GM21723 (cell line): ENCODE measurements around the gene PLXNB3.
"Not testable (repeated sequence)": the region's sequence is repeated elsewhere in the genome, so short reads cannot be mapped to it uniquely, and the experiment has no call there.

Source experiments
- ATAC-seq: cut with Tn5 transposase; IDR thresholded peaks from one replicate; pipeline ENCODE4 v1.9.1; 2021; ENCODE audit warnings: mild to moderate bottlenecking, moderate library complexity; ENCODE audit not compliant: unreplicated experiment

The PLXNB3 gene

DNA sequence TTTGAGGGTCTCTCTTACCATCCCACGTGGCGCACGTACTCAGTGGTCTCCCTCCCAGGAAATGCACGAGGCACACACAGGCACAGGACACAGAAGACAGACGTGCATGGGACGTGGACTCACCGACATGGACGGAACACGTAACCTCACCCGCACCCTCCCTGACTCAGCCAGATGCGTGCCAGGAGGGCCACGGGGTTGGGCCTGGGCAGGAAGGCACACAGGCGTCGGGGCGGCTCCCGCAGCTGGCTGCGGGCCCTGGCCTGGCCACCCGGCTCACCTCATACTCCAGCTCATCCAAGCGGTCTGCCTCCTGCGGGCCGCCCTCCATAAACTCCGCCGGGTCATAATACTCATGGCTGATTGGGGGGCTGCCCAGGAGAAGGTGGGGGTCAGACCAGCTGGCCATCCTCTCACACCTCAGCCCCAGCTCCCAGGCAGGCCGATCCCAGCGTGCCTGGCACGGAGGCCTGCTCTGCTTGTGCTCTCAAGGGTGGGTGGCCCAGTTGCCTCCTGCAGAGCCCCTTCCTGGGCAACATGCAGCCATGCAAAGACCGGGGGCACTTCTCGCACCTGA, 43.0 kb downstream of the PLXNB3 start:
- no peak for ATAC-seq

GRCh38 chrX:153807976-153808375, 43.9 kb downstream of the PLXNB3 start:
- ATAC-seq = no peak

DNA sequence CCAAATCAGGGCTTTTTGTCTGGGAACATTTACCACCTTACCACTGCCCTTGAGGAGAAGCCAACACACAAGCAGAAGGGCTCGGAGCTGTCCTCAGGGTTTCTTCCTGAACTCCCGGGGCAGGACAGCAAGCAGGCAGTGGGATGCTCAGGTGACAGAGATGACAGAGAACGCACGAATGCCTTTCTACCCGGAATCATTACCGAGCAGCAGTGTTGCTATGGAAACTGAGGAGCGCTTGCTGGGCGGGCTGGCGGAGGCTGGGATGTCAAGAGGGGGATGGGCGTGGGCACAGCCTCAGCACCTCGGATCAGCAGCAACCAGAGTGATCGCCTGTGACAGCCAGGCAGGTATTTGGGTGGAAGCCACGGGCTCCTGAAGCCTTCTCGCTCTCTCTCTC, 48.2 kb downstream of the PLXNB3 start:
- ATAC-seq = no peak

GRCh38 chrX:153813161-153813560, 49.1 kb downstream of the PLXNB3 start:
- no peak for ATAC-seq

- no peak for ATAC-seq
These were observed 50.7 kb downstream of the PLXNB3 start for GRCh38 chrX:153814591-153815315.

DNA sequence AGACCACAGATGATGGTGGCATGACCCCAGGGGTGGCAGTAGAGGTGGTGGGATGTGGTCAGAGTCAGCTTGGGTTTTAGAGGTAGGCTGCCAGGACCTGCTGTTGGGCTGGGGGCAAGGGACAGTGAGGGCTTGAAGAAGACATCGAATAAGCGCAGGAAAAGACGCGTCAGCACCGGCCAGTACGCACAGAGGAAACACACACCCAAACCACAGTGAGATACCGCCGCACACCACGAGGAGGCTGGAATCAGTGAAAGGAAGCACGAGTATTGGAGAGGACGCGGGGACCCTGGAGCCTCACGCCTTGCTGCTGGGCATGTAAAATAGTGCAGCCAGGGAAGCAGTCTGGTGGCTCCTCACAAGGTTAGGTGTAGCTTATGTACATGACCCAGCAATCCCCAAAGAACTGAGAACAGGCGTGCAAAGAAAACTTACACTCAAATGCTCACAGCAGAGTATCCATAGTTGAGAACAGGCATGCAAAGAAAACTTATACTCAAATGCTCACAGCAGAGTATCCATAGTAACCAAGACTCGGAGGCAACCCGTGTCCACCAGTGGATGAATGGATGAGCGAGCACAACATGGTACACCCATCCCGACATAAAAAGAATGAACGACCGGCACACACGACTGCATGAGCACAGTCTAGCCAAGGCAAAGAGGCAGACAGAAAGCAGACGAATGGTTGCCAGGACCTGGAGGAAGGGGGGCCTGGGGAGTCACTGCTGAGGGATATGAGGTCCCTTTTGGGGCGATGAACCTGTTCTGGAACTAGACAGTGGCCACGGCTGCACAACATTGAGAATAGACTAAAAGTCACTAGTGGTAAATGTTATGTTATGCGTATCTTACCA, 53.0 kb downstream of the PLXNB3 start:
- ATAC-seq = no peak

DNA sequence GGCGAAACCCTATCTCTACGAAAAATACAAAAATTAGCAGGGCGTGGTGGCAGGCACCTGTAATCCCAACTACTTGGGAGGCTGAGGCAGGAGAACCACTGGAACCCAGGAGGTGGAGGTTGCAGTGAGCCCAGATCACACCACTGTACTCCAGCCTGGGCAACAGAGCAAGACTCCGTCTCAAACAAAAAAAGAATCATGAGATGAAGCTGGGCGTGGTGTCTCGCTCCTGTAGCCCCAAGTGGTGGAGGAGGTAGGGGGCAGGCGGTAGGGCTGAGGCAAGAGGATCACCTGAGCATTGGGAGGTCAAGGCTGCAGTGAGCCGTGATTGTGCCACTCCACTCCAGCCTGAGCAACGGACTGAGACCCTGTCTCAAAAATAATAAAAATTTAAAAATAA, 54.0 kb downstream of the PLXNB3 start:
- ATAC-seq = not testable (repeated sequence)

DNA sequence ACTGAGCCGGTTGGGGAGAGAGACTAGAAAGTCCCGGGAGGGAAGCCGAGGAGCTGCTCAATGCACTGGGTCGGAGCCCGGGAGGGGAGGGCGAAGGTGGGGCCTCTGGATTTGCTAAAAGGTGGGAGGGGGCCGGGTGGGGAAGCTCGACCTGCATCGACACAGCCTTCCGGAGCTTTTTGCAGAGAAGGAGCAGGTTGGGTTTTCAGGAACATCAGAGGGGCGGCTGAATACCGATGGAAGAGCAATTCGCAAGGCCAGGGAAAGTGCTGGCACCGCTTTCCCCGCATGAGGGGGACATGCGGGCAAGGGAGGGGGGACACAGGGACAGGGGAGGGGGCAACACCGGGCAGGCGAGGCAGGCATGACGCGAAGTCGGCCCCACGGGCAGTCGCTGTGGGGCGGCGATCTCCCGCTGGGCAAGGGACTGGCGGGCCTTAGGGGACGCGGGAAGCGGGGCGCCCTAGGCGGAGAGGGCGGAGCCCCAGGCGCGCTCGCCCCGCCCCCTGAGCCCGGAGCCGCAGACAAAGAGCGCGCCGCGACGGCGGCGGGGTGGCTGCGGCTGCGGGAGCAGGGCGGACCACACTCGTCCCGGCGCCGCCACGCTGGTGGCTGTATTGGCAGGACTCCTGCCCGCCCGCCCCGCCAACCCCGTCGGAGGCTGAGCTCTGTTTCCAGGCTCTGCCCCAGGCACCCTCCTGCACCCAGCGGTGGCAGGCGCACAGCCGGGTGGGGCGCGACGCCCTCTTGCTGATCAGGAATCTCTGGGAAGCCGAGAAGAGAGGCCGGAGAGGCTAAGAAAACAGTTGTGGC, 54.7 kb downstream of the PLXNB3 start:
- peak; percentile 52 for ATAC-seq

- no peak for ATAC-seq
These were observed 55.5 kb downstream of the PLXNB3 start for GRCh38 chrX:153819384-153820040.

DNA sequence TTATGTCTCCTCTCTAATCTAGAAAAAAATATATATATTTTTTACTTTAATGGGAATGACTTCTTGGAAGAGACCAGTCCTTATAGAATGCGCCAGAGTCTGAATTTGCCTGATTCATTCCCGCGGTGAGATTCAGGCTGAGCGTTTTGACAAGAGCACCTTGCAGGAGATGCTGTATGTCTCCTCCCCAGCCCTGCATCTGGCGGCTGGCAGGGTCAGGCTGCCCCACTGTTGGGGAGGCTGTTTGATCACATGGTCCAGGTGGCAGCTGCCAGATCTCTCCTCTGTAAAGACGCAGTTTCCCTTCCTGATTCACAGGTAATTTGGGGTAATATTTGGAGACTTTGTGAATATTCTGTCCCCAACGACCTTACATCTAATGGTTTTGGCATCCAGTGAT, 56.6 kb downstream of the PLXNB3 start:
- no peak for ATAC-seq

GRCh38 chrX:153821066-153821465, 57.0 kb downstream of the PLXNB3 start:
- no peak for ATAC-seq

DNA sequence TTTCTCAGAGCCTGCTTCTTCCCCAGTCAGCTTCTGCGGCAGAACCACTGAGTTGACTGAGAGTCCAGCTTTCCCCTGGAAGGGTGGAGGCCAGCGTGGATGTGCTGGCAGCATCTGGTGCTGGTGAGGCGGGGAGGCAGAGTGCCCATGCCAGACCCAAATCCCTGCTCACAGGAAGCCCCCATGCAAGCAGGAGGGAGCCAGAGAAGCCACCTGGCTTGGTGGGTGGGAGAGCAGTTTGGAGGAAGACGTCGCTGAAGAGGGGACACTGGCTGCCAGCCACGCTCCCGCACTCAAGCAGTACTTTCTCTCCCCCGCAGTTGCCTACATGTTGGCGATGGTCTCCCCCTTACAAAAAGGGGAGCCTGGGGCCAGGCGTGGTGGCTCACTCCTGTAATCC, 60.3 kb downstream of the PLXNB3 start:
- ATAC-seq = no peak

DNA sequence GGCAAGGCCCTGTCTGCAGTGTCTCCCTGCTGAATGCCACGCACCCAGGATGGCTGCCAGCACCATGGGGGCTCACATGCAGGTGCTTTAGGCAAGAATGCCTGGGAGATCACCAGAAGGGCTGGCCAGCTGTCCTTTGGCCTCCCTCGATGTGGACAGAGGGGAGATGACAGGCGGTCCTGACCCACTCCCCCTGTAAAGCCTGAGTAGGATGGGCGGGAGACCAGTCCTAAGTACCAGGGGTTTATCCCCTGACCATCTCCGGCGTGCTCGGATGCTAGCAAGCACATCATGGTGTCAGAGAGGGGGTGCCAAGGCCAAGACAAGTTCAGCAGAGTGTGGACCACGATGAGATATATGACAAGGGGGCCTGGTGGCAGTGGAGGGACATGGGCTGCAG, 61.0 kb downstream of the PLXNB3 start:
- ATAC-seq = no peak
